Measurements from ENCODE around the gene MAGI1.

The MAGI1 gene

GRCh38 chr3:65677486-65678010 lies 361.2 kb downstream of the MAGI1 start:
- no peak for DNase-seq (ENCODE audit: extremely low spot score)
- POLR2A ChIA-PET, result no interaction called here
- CTCF ChIA-PET, result no interaction called here
- TF ChIP-seq HDGF (IDR thresholded peaks at IDR 0.05; ENCODE audit: borderline replicate concordance) (no peak), BHLHE40 (IDR thresholded peaks at IDR 0.05; ENCODE audit: borderline replicate concordance) (no peak), LEF1 (IDR thresholded peaks at IDR 0.05; ENCODE audit: borderline replicate concordance) (no peak), FOXK2 (IDR thresholded peaks at IDR 0.05) (no peak), SP1 (IDR thresholded peaks at IDR 0.05) (no peak)

GRCh38 chr3:65676580-65676979 lies 362.1 kb downstream of the MAGI1 start:
- TF ChIP-seq, protein P1, sequence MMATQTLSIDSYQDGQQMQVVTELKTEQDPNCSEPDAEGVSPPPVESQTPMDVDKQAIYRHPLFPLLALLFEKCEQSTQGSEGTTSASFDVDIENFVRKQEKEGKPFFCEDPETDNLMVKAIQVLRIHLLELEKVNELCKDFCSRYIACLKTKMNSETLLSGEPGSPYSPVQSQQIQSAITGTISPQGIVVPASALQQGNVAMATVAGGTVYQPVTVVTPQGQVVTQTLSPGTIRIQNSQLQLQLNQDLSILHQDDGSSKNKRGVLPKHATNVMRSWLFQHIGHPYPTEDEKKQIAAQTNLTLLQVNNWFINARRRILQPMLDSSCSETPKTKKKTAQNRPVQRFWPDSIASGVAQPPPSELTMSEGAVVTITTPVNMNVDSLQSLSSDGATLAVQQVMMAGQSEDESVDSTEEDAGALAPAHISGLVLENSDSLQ (IDR thresholded peaks at IDR 0.05), result no peak
- TF ChIP-seq ELF4 (IDR thresholded peaks at IDR 0.05) (no peak), ARNT (IDR thresholded peaks at IDR 0.05) (no peak), FOXK2 (IDR thresholded peaks at IDR 0.05) (no peak), HDGF (IDR thresholded peaks at IDR 0.05; ENCODE audit: borderline replicate concordance) (no peak), L3MBTL2 (conservative IDR thresholded peaks at IDR 0.05) (no peak), SP1 (IDR thresholded peaks at IDR 0.05) (no peak), TARDBP (IDR thresholded peaks at IDR 0.05) (no peak), BHLHE40 (IDR thresholded peaks at IDR 0.05; ENCODE audit: borderline replicate concordance) (no peak), LEF1 (IDR thresholded peaks at IDR 0.05; ENCODE audit: borderline replicate concordance) (no peak), NFRKB (IDR thresholded peaks at IDR 0.05) (no peak), ZNF384 (IDR thresholded peaks at IDR 0.05) (no peak), FOXM1 (IDR thresholded peaks at IDR 0.05; ENCODE audit: borderline replicate concordance) (no peak), CTBP1 (IDR thresholded peaks at IDR 0.05; ENCODE audit: borderline replicate concordance) (no peak), FOXA1 (IDR thresholded peaks at IDR 0.05) (no peak), SUZ12 (IDR thresholded peaks at IDR 0.05) (no peak)
- no peak for DNase-seq (ENCODE audit: extremely low spot score)
- CTCF ChIA-PET, result no interaction called here
- POLR2A ChIA-PET, result no interaction called here

DNA sequence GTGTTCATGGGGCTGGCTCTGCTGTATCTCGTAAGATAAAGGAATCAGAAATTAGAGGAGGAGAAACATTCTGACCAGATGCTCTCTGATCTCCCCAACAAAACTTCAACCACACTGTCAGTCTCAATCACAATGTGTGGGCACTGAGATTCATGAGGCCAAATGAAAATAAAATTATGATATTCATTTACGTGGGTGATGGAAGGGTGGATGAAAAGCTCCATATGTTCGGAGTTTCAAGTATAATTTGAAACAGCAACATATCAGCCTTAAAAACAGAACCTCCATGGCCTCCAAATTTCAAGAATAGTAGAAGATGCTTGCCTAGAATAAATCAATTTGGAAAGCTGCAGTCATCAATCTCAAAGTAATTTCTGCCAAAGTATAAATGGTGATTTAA lies 363.7 kb downstream of the MAGI1 start:
- no peak for DNase-seq (ENCODE audit: extremely low spot score)
- CTCF ChIA-PET, result interaction anchor here (0.6 to 4.0 kb wide), 3 partner anchors 88 to 277 kb away, joined by 3 to 19 read pairs (median 3); no protein-coding TSS in a partner anchor
- TF ChIP-seq LEF1 (IDR thresholded peaks at IDR 0.05; ENCODE audit: borderline replicate concordance), result no peak
- no peak for TF ChIP-seq HDGF (IDR thresholded peaks at IDR 0.05; ENCODE audit: borderline replicate concordance)
- TF ChIP-seq NFRKB (IDR thresholded peaks at IDR 0.05), result no peak
- TF ChIP-seq ARNT (IDR thresholded peaks at IDR 0.05), result no peak
- TF ChIP-seq FOXM1 (IDR thresholded peaks at IDR 0.05; ENCODE audit: borderline replicate concordance), result no peak
- no peak for TF ChIP-seq FOXA1 (IDR thresholded peaks at IDR 0.05)
- no peak for TF ChIP-seq CTBP1 (IDR thresholded peaks at IDR 0.05; ENCODE audit: borderline replicate concordance)
- no peak for TF ChIP-seq SUZ12 (IDR thresholded peaks at IDR 0.05)
- TF ChIP-seq BHLHE40 (IDR thresholded peaks at IDR 0.05; ENCODE audit: borderline replicate concordance), result no peak
- TF ChIP-seq ZNF384 (IDR thresholded peaks at IDR 0.05), result no peak
- no peak for TF ChIP-seq L3MBTL2 (conservative IDR thresholded peaks at IDR 0.05)
- no peak for TF ChIP-seq TARDBP (IDR thresholded peaks at IDR 0.05)
- TF ChIP-seq SP1 (IDR thresholded peaks at IDR 0.05), result no peak
- TF ChIP-seq ELF4 (IDR thresholded peaks at IDR 0.05), result no peak
- TF ChIP-seq FOXK2 (IDR thresholded peaks at IDR 0.05), result no peak
- TF ChIP-seq, protein P1 (IDR thresholded peaks at IDR 0.05), result no peak
- POLR2A ChIA-PET, result no interaction called here

DNA sequence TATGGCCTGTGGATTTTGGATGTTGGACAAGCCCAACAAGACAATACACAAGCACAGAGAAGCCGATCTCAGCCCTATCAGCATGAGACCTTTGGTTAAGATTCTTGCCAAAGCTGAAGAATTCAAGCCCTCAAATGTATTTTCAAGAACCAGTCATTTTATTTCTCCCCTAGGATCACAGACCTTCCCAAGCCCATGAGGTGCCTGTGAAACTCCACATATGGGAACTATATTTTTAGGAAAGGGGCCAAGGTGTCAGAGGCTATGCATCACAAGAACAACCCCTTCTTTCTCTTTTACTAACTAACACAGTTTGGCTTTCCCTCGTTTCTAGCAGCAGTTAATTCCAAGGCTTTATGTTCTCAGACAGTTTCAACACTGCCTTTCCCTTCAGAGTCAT lies 364.5 kb downstream of the MAGI1 start:
- ChIA-PET POLR2A (no interaction called here), CTCF (interaction anchor here (1.2 to 4.0 kb wide), 2 partner anchors 235 to 1141 kb away, joined by 3 to 19 read pairs; no protein-coding TSS in a partner anchor)
- no peak for TF ChIP-seq ELF4 (IDR thresholded peaks at IDR 0.05)
- no peak for TF ChIP-seq FOXM1 (IDR thresholded peaks at IDR 0.05; ENCODE audit: borderline replicate concordance)
- TF ChIP-seq FOXA1 (IDR thresholded peaks at IDR 0.05), result no peak
- no peak for TF ChIP-seq FOXK2 (IDR thresholded peaks at IDR 0.05)
- TF ChIP-seq, protein P1 (IDR thresholded peaks at IDR 0.05), result no peak
- no peak for TF ChIP-seq ARNT (IDR thresholded peaks at IDR 0.05)
- TF ChIP-seq LEF1 (IDR thresholded peaks at IDR 0.05; ENCODE audit: borderline replicate concordance), result no peak
- no peak for TF ChIP-seq SUZ12 (IDR thresholded peaks at IDR 0.05)
- TF ChIP-seq L3MBTL2 (conservative IDR thresholded peaks at IDR 0.05), result no peak
- TF ChIP-seq CTBP1 (IDR thresholded peaks at IDR 0.05; ENCODE audit: borderline replicate concordance), result no peak
- no peak for TF ChIP-seq SP1 (IDR thresholded peaks at IDR 0.05)
- no peak for TF ChIP-seq NFRKB (IDR thresholded peaks at IDR 0.05)
- TF ChIP-seq TARDBP (IDR thresholded peaks at IDR 0.05), result no peak
- no peak for TF ChIP-seq ZNF384 (IDR thresholded peaks at IDR 0.05)
- TF ChIP-seq BHLHE40 (IDR thresholded peaks at IDR 0.05; ENCODE audit: borderline replicate concordance), result no peak
- TF ChIP-seq HDGF (IDR thresholded peaks at IDR 0.05; ENCODE audit: borderline replicate concordance), result no peak
- DNase-seq (ENCODE audit: extremely low spot score), result no peak

DNA sequence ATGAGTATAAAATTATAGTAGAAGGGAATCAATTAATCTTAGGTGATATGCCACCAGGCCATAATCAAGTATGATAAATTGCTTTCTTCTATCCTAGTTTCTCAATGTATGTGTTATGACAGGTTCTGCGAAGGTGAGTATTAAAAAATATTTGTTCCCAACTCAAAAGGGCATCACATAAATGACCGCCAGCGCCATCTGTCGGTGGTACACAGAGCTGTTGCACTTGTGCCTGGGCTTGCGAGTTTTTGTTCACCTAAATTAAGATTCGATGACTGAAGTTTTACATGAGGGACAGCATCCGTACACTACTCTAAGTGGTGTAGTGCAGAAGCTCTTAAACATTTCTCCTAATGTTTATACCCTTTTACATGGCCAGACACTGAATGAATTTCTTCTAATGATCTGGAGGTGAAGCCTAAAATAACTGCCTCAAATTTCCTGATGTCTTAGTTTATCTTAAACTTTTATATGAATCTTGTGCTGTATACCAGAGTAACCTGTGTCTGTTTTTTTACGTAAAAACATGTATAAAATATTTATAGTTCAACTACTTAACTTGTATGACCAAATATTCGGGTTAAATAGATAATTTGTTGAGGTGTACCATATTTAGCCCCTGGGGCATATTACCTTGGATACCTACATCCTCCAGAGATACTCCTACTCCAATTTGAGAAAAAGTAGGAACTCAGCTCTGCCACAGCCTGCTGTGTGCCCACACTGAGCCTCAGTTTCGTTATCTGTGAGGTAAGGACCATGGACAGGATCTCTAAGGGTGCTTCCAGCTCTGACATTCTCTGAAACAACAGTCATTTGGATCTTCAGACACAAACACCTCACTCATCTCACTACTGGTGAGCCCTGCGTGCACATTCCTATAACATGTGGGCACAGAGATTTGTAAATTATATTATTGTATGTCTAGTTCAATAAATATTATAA lies 365.6 kb downstream of the MAGI1 start:
- ChIA-PET CTCF (interaction anchor here (0.6 to 4.0 kb wide), 8 partner anchors 11 to 1140 kb away, joined by 3 to 19 read pairs (median 4); no protein-coding TSS in a partner anchor), POLR2A (no interaction called here)
- TF ChIP-seq ARNT (IDR thresholded peaks at IDR 0.05) (no peak), HDGF (IDR thresholded peaks at IDR 0.05; ENCODE audit: borderline replicate concordance) (no peak), BHLHE40 (IDR thresholded peaks at IDR 0.05; ENCODE audit: borderline replicate concordance) (no peak), FOXK2 (IDR thresholded peaks at IDR 0.05) (no peak), L3MBTL2 (conservative IDR thresholded peaks at IDR 0.05) (no peak)
- peak; percentile 55 for DNase-seq (ENCODE audit: extremely low spot score)

Data from HEK293T (cell line).